HepG2 (cell line): Measurements from ENCODE around the gene CLIC1. TPM values are rescaled to one million over a fixed set of nuclear protein-coding genes. Genes with fewer than 3 reads are reported as not detected.

Experiments used
- ETV6 ChIP-seq: sonication (generic); formaldehyde crosslinking; conservative IDR thresholded peaks from 2 replicates; pipeline ENCODE4 v1.4.0; 2020; ENCODE audit warnings: missing genetic modification reagents
- GLI4 ChIP-seq: sonication (generic); formaldehyde crosslinking; IDR thresholded peaks from 2 replicates; pipeline ENCODE4 v1.5.1; 2020; ENCODE audit warnings: missing genetic modification reagents, mild to moderate bottlenecking, moderate library complexity, borderline replicate concordance
- GPN1 ChIP-seq: sonication (generic); formaldehyde crosslinking; IDR thresholded peaks from 2 replicates; pipeline ENCODE4 v1.5.1; 2020; ENCODE audit warnings: missing genetic modification reagents, borderline replicate concordance
- GZF1 ChIP-seq: sonication (generic); formaldehyde crosslinking; IDR thresholded peaks from 2 replicates; pipeline ENCODE4 v1.5.1; 2020; ENCODE audit warnings: mild to moderate bottlenecking, missing genetic modification reagents
- HNRNPLL ChIP-seq: fragments of 200-400 bp; formaldehyde crosslinking; IDR thresholded peaks from 2 replicates; pipeline ENCODE4 v1.6.1; 2017; ENCODE audit warnings: mild to moderate bottlenecking, low read depth, low read length; ENCODE audit not compliant: poor library complexity, severe bottlenecking
- KDM5A ChIP-seq: fragments of 200-600 bp; sonication (generic); IDR thresholded peaks from 2 replicates; pipeline ENCODE4 v1.7.0; 2018; ENCODE audit warnings: antibody characterized with exemption, mild to moderate bottlenecking, low read length, borderline replicate concordance
- KLF6 ChIP-seq: IDR thresholded peaks from 2 replicates; pipeline ENCODE4 v1.8.0; 2016; ENCODE audit warnings: missing biosample characterization, missing genetic modification reagents
- LCORL ChIP-seq, 2 experiments: fragments of 450-650 bp in 1 of 2; sonication (generic) in 1 of 2; formaldehyde crosslinking in 1 of 2; IDR thresholded peaks; 2 replicates each; pipeline versions ENCODE4 v1.5.0 to v1.6.1; 2017 to 2020; ENCODE audit warnings: antibody characterized with exemption in 1 of 2, missing genetic modification reagents in 1 of 2
- PTBP1 ChIP-seq: fragments of 200-400 bp; formaldehyde crosslinking; IDR thresholded peaks from 2 replicates; pipeline ENCODE4 v1.6.1; 2018; ENCODE audit warnings: low read length, low read depth; ENCODE audit not compliant: poor library complexity, severe bottlenecking
- RFX1 ChIP-seq: fragments of 450-650 bp; IDR thresholded peaks from 2 replicates; pipeline ENCODE4 v1.6.1; 2017
- RNF219 ChIP-seq: sonication (generic); formaldehyde crosslinking; IDR thresholded peaks from 2 replicates; pipeline ENCODE4 v1.5.0; 2020; ENCODE audit warnings: mild to moderate bottlenecking, missing genetic modification reagents
- TAF15 ChIP-seq: fragments of 200-400 bp; formaldehyde crosslinking; IDR thresholded peaks from one replicate; pipeline ENCODE4 v1.6.1; 2018; ENCODE audit warnings: mild to moderate bottlenecking, low read depth, low read length; ENCODE audit not compliant: poor library complexity, severe bottlenecking
- TOPORS ChIP-seq: sonication (generic); formaldehyde crosslinking; IDR thresholded peaks from 2 replicates; pipeline ENCODE4 v1.8.0; 2023; ENCODE audit warnings: mild to moderate bottlenecking, missing genetic modification reagents
- ZFP62 ChIP-seq: sonication (generic); formaldehyde crosslinking; IDR thresholded peaks from 2 replicates; pipeline ENCODE4 v1.4.0; 2020; ENCODE audit warnings: missing genetic modification reagents
- ZNF703 ChIP-seq: sonication (generic); formaldehyde crosslinking; IDR thresholded peaks from 2 replicates; pipeline ENCODE4 v1.5.1; 2020; ENCODE audit warnings: missing genetic modification reagents, mild to moderate bottlenecking, moderate library complexity, borderline replicate concordance
- polyA plus RNA-seq, 8 experiments: library from polyadenylated mRNA; depleted of rRNA in 3 of 8; stranded (reverse) in 7 of 8; unstranded in 1 of 8; fragments of >200 nt; fragmentation: Illumina TruSeq in 4 of 8; extraction: Trizol in 4 of 8; gene quantifications; 2 replicates each; pipeline versions ENCODE4 v1.2.1 to v1.2.3, GENCODE V29; 2011 to 2016; ENCODE audit warnings: low read depth in 4 of 8, missing spikeins in 1 of 8, mixed read lengths in 1 of 8; ENCODE audit not compliant: insufficient read depth in 1 of 8
- total RNA-seq, 5 experiments: library from RNA; depleted of rRNA; stranded (reverse); fragments of >200 nt; fragmentation: Illumina TruSeq; extraction: Trizol; gene quantifications; 2 replicates each; pipeline ENCODE4 v1.2.3, GENCODE V29; 2016; ENCODE audit warnings: low read depth in 1 of 5
- TF ChIP-seq, protein P1 (sequence below): sonication (generic); formaldehyde crosslinking; IDR thresholded peaks from 2 replicates; pipeline ENCODE4 v1.4.0; 2020; ENCODE audit warnings: mild to moderate bottlenecking, low read depth, missing genetic modification reagents
- TF ChIP-seq, protein P2 (sequence below): sonication (generic); formaldehyde crosslinking; IDR thresholded peaks from 2 replicates; pipeline ENCODE4 v1.4.0; 2020; ENCODE audit warnings: missing genetic modification reagents; ENCODE audit errors: not compliant biosample characterization
- TF ChIP-seq, protein P3 (sequence below): sonication (generic); formaldehyde crosslinking; IDR thresholded peaks from 2 replicates; pipeline ENCODE4 v1.5.0; 2020; ENCODE audit warnings: mild to moderate bottlenecking, missing genetic modification reagents, moderate library complexity

CLIC1 gene
- total and polyA plus RNA-seq, 2 of the 13 experiments (the other 11 are each of a cell fraction or from before 2014, with no cell fraction given) = 602 to 891 TPM

GRCh38 chr6:31765910-31766794 is 29.8 kb upstream of the CLIC1 start (continued):
- TF ChIP-seq, protein P1, sequence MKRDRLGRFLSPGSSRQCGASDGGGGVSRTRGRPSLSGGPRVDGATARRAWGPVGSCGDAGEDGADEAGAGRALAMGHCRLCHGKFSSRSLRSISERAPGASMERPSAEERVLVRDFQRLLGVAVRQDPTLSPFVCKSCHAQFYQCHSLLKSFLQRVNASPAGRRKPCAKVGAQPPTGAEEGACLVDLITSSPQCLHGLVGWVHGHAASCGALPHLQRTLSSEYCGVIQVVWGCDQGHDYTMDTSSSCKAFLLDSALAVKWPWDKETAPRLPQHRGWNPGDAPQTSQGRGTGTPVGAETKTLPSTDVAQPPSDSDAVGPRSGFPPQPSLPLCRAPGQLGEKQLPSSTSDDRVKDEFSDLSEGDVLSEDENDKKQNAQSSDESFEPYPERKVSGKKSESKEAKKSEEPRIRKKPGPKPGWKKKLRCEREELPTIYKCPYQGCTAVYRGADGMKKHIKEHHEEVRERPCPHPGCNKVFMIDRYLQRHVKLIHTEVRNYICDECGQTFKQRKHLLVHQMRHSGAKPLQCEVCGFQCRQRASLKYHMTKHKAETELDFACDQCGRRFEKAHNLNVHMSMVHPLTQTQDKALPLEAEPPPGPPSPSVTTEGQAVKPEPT (CRISPR knock-in tag) = peak; percentile 53; the same call in 1 of the 2 replicates
- TF ChIP-seq HNRNPLL (peak; percentile 52), TAF15 (peak; percentile 21), ZFP62 (CRISPR knock-in tag) (no peak), TOPORS (CRISPR knock-in tag) (no peak), RFX1 (no peak), ZNF703 (CRISPR knock-in tag) (no peak), GZF1 (CRISPR knock-in tag) (no peak), LCORL (IDR thresholded peaks at IDR 0.05) (no peak), LCORL (CRISPR knock-in tag; IDR thresholded peaks at IDR 0.05) (peak; percentile 61), PTBP1 (no peak), GLI4 (CRISPR knock-in tag) (peak; percentile 71; the same call in 1 of the 2 replicates), KDM5A (no peak), RNF219 (CRISPR knock-in tag) (no peak), GPN1 (CRISPR knock-in tag) (no peak), KLF6 (CRISPR knock-in tag) (no peak), ETV6 (CRISPR knock-in tag) (no peak)
- TF ChIP-seq, protein P2, sequence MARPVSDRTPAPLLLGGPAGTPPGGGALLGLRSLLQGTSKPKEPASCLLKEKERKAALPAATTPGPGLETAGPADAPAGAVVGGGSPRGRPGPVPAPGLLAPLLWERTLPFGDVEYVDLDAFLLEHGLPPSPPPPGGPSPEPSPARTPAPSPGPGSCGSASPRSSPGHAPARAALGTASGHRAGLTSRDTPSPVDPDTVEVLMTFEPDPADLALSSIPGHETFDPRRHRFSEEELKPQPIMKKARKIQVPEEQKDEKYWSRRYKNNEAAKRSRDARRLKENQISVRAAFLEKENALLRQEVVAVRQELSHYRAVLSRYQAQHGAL (CRISPR knock-in tag) = no peak
- TF ChIP-seq, protein P3, sequence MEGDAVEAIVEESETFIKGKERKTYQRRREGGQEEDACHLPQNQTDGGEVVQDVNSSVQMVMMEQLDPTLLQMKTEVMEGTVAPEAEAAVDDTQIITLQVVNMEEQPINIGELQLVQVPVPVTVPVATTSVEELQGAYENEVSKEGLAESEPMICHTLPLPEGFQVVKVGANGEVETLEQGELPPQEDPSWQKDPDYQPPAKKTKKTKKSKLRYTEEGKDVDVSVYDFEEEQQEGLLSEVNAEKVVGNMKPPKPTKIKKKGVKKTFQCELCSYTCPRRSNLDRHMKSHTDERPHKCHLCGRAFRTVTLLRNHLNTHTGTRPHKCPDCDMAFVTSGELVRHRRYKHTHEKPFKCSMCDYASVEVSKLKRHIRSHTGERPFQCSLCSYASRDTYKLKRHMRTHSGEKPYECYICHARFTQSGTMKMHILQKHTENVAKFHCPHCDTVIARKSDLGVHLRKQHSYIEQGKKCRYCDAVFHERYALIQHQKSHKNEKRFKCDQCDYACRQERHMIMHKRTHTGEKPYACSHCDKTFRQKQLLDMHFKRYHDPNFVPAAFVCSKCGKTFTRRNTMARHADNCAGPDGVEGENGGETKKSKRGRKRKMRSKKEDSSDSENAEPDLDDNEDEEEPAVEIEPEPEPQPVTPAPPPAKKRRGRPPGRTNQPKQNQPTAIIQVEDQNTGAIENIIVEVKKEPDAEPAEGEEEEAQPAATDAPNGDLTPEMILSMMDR (CRISPR knock-in tag) = peak; percentile 45
